ENCODE measurements around the gene STK32B. TPM values are rescaled to one million over a fixed set of nuclear protein-coding genes. Genes with fewer than 3 reads are reported as not detected.

STK32B gene
- total and polyA plus RNA-seq, 9 of the 15 experiments (the other 6 are each of a cell fraction or from before 2014, with no cell fraction given), result 0.03 to 0.20 (median 0.07) TPM; not detected in 2

GRCh38 chr4:5206016-5206790, 154.9 kb downstream of the STK32B start (continued):
- TF ChIP-seq RBM34 (IDR thresholded peaks at IDR 0.05; ENCODE audit: borderline replicate concordance, insufficient read depth, low read length), result no peak
- TF ChIP-seq ZNF76 (CRISPR knock-in tag; IDR thresholded peaks at IDR 0.05; ENCODE audit: borderline replicate concordance), result no peak
- no peak for TF ChIP-seq FOXJ3 (CRISPR knock-in tag; IDR thresholded peaks at IDR 0.05)
- peak; percentile 40 for TF ChIP-seq FOSL1 (tag; conservative IDR thresholded peaks at IDR 0.05)
- no peak for TF ChIP-seq HEY1 (CRISPR knock-in tag; IDR thresholded peaks at IDR 0.05; ENCODE audit: borderline replicate concordance)

GRCh38 chr4:5209862-5210261, 158.6 kb downstream of the STK32B start:
- Histone ChIP-seq H3K27me3 (ENCODE audit: control insufficient read depth in 2 of 2, insufficient read depth in 2 of 2, low read length in 2 of 2) (no peaks in the 10 kb centered on the region), H4K20me1 (replicated peaks; ENCODE audit: control insufficient read depth, insufficient read depth, low read length) (no peaks in the 10 kb centered on the region), H3K79me2 (ENCODE audit: control insufficient read depth, insufficient read depth, low read length) (no peaks in the 10 kb centered on the region), H3K4me3 (no peak overlapping the region), H3K9me1 (ENCODE audit: control insufficient read depth, insufficient read depth, low read length) (no peaks in the 10 kb centered on the region), H3K4me1 (replicated peaks in 1 of 2; ENCODE audit: control insufficient read depth in 2 of 2, insufficient read depth in 2 of 2, low read length in 2 of 2) (no peaks in the 10 kb centered on the region), H3K4me2 (ENCODE audit: insufficient read depth, low read length) (no peak overlapping the region), H3K36me3 (ENCODE audit: control insufficient read depth, insufficient read depth, low read length) (no peaks in the 10 kb centered on the region), H2AFZ (ENCODE audit: low read depth, low read length) (no peak overlapping the region), H3K9ac (ENCODE audit: insufficient read depth in 1 of 2, low read depth in 2 of 2, low read length in 2 of 2) (no peak overlapping the region), H3K27ac (ENCODE audit: extremely low read depth, low read depth, low read length) (no peak overlapping the region), H3K9me3 (replicated peaks; ENCODE audit: control insufficient read depth, insufficient read depth, low read depth, low read length) (no peaks in the 10 kb centered on the region)
- no peak for TF ChIP-seq ZFX (CRISPR knock-in tag; IDR thresholded peaks at IDR 0.05)
- no peak for TF ChIP-seq THRAP3 (IDR thresholded peaks at IDR 0.05; ENCODE audit: borderline replicate concordance)
- TF ChIP-seq GTF2A2 (tag; IDR thresholded peaks at IDR 0.05), result no peak
- TF ChIP-seq ZNF644 (tag; IDR thresholded peaks at IDR 0.05; ENCODE audit: low read depth), result no peak
- no peak for TF ChIP-seq ZNF511 (CRISPR knock-in tag; IDR thresholded peaks at IDR 0.05)
- no peak for TF ChIP-seq CBX8 (IDR thresholded peaks at IDR 0.05; ENCODE audit: borderline replicate concordance, extremely low read depth, low read depth, low read length, poor library complexity, severe bottlenecking)
- TF ChIP-seq CBX3 (IDR thresholded peaks at IDR 0.05; ENCODE audit: borderline replicate concordance in 1 of 2, low read length in 2 of 2), result no peak
- no peak for TF ChIP-seq MLLT1 (IDR thresholded peaks at IDR 0.05)
- TF ChIP-seq ERF (CRISPR knock-in tag; IDR thresholded peaks at IDR 0.05), result no peak
- TF ChIP-seq POLR2H (tag; IDR thresholded peaks at IDR 0.05; ENCODE audit: low read depth), result no peak
- no TSS peak for BruUV-seq (replicated peaks)
- CTCF ChIA-PET (ENCODE audit: low intra/inter-chr PET ratio), result no interaction called here
- WGBS (ENCODE audit: insufficient coverage, low coverage, missing lambda C conversion rate), result 0% methylated on average over 1 of the region's 1 CpG
- ATAC-seq (no peak), DNase-seq (ENCODE audit: extremely low read depth in 1 of 4, low spot score in 3 of 4) (no peak), FAIRE-seq (no peak)
- intact Hi-C loops (cut with micrococcal nuclease), result no loop called here
- POLR2A ChIA-PET, result no interaction called here
- in situ Hi-C loops (cut with MboI), result no loop called here
